Fibroblast of peridontal ligament (primary cell): ENCODE results near the gene ATP5F1D.
"Not testable (repeated sequence)": the region's sequence is repeated elsewhere in the genome, so short reads cannot be mapped to it uniquely, and the experiment has no call there.

ENCODE experiments used
- DNase-seq: peaks from one replicate; pipeline ENCODE4 v3.0.0-alpha.2; 2010; ENCODE audit errors: extremely low read depth

ATP5F1D gene

GRCh38 chr19:1233115-1233667 is 8.4 kb upstream of the ATP5F1D start:
- no peak for DNase-seq

GRCh38 chr19:1234051-1234954 is 7.2 kb upstream of the ATP5F1D start:
- no peak for DNase-seq

GRCh38 chr19:1234955-1235380 is 6.6 kb upstream of the ATP5F1D start:
- DNase-seq: no peak

GRCh38 chr19:1235625-1236538 is 5.7 kb upstream of the ATP5F1D start:
- DNase-seq: no peak

GRCh38 chr19:1236576-1236975 is 5.0 kb upstream of the ATP5F1D start:
- no peak for DNase-seq

- no peak for DNase-seq
Measured at GRCh38 chr19:1237027-1237659, 4.4 kb upstream of the ATP5F1D start.

GRCh38 chr19:1237754-1238368 is 3.7 kb upstream of the ATP5F1D start, which contains the start of gene CBARP:
Gene CBARP (minus strand): TSS chr19:1238005. CDS start chr19:1236100, 1,905 bp downstream.
- DNase-seq: no peak

GRCh38 chr19:1238369-1239303 is 2.9 kb upstream of the ATP5F1D start:
- no peak for DNase-seq

GRCh38 chr19:1239420-1239795 is 2.1 kb upstream of the ATP5F1D start:
- no peak for DNase-seq

GRCh38 chr19:1239796-1240737 is 1.5 kb upstream of the ATP5F1D start:
- peak; percentile 86 for DNase-seq

- DNase-seq: no peak
Measured at GRCh38 chr19:1240925-1241324, 626 bp upstream of the ATP5F1D start.

- DNase-seq: peak; percentile 79
Measured at GRCh38 chr19:1243768-1244692, 2.5 kb downstream of the ATP5F1D start.

- DNase-seq: no peak
Measured at GRCh38 chr19:1244693-1245451, 3.3 kb downstream of the ATP5F1D start.

- DNase-seq: no peak
Measured at GRCh38 chr19:1245494-1246264, 4.1 kb downstream of the ATP5F1D start.

GRCh38 chr19:1246265-1247087 is 4.9 kb downstream of the ATP5F1D start:
- not testable (repeated sequence) for DNase-seq
